OCI-LY1 (cell line): ENCODE data around the gene GCG.

Source experiments
- H2AFZ ChIP-seq: fragments of 200-600 bp; sonication (generic), shearing (Covaris generic); 2 replicates; pipeline ENCODE4 v1.6.0; 2014; ENCODE audit warnings: antibody characterized with exemption, mild to moderate bottlenecking, low read length
- H3F3A ChIP-seq: fragments of 200-600 bp; sonication (generic), shearing (Covaris generic); 2 replicates; pipeline ENCODE4 v1.6.0; 2014; ENCODE audit warnings: mild to moderate bottlenecking, antibody characterized with exemption, low read length, moderate library complexity; ENCODE audit not compliant: insufficient read depth
- H3K27ac ChIP-seq: fragments of 200-600 bp; sonication (generic); 2 replicates; pipeline ENCODE4 v1.5.1; 2014; ENCODE audit warnings: low read length, mixed run types, mild to moderate bottlenecking, low read depth; ENCODE audit not compliant: poor library complexity, severe bottlenecking
- H3K27me3 ChIP-seq: fragments of 200-600 bp; sonication (generic); 2 replicates; pipeline ENCODE4 v1.6.0; 2014; ENCODE audit warnings: antibody characterized with exemption, mild to moderate bottlenecking, low read length, moderate library complexity; ENCODE audit not compliant: insufficient read depth
- H3K36me3 ChIP-seq: fragments of 200-600 bp; sonication (generic); 2 replicates; pipeline ENCODE4 v1.6.1; 2014; ENCODE audit warnings: mild to moderate bottlenecking, antibody characterized with exemption, low read length, moderate library complexity, mixed read lengths; ENCODE audit not compliant: insufficient read depth
- H3K4me1 ChIP-seq: fragments of 200-600 bp; sonication (generic); 2 replicates; pipeline ENCODE4 v1.5.1; 2014; ENCODE audit warnings: mild to moderate bottlenecking, low read length, moderate library complexity; ENCODE audit not compliant: insufficient read depth, severe bottlenecking
- H3K4me2 ChIP-seq: fragments of 200-600 bp; sonication (generic), shearing (Covaris generic); 2 replicates; pipeline ENCODE4 v1.6.1; 2014; ENCODE audit warnings: low read length
- H3K4me3 ChIP-seq: fragments of 200-600 bp; sonication (generic); 2 replicates; pipeline ENCODE4 v1.5.1; 2014; ENCODE audit warnings: low read length, low read depth, mild to moderate bottlenecking, mixed read lengths; ENCODE audit not compliant: poor library complexity, severe bottlenecking
- H3K79me2 ChIP-seq: fragments of 200-600 bp; shearing (Covaris generic); 2 replicates; pipeline ENCODE4 v1.6.1; 2016; ENCODE audit warnings: mixed run types, low read length, mixed read lengths; ENCODE audit not compliant: insufficient read depth
- H3K9ac ChIP-seq: fragments of 200-600 bp; sonication (generic), shearing (Covaris generic); 2 replicates; pipeline ENCODE4 v1.6.1; 2014; ENCODE audit warnings: mild to moderate bottlenecking, low read length, mixed read lengths
- H3K9me2 ChIP-seq: fragments of 200-600 bp; sonication (generic), shearing (Covaris generic); 2 replicates; pipeline ENCODE4 v1.6.1; 2014; ENCODE audit warnings: low read depth, mild to moderate bottlenecking, low read length, mixed read lengths
- H3K9me3 ChIP-seq: fragments of 200-600 bp; shearing (Covaris generic); 2 replicates; pipeline ENCODE4 v1.6.1; 2014; ENCODE audit warnings: low read length, mixed read lengths
- H4K20me1 ChIP-seq: fragments of 200-600 bp; sonication (generic), shearing (Covaris generic); 2 replicates; pipeline ENCODE4 v1.6.0; 2016; ENCODE audit warnings: mild to moderate bottlenecking, low read length; ENCODE audit not compliant: insufficient read depth
- CTCF ChIP-seq: fragments of 200-600 bp; sonication (generic), shearing (Covaris generic); IDR thresholded peaks from 2 replicates; pipeline ENCODE4 v1.5.1; 2017; ENCODE audit warnings: mild to moderate bottlenecking, antibody characterized with exemption, low read length, moderate library complexity, mixed read lengths
- EZH2 ChIP-seq: fragments of 200-600 bp; sonication (generic), shearing (Covaris generic); IDR thresholded peaks from 2 replicates; pipeline ENCODE4 v1.8.0; 2017; ENCODE audit warnings: borderline replicate concordance, mixed run types, mild to moderate bottlenecking, antibody characterized with exemption, low read length, moderate library complexity, mixed read lengths

The GCG gene

GRCh38 chr2:162166745-162167144 lies 14.7 kb upstream of the GCG start:
- H3F3A ChIP-seq = no peaks in the 10 kb centered on the region
- no peak overlapping the region for H2AFZ ChIP-seq
- no peaks in the 10 kb centered on the region for H3K9me3 ChIP-seq
- H3K9ac ChIP-seq = no peak overlapping the region
- H3K79me2 ChIP-seq = no peaks in the 10 kb centered on the region
- no peaks in the 10 kb centered on the region for H3K9me2 ChIP-seq
- no peak overlapping the region for H3K27ac ChIP-seq
- H4K20me1 ChIP-seq = no peaks in the 10 kb centered on the region
- no peaks in the 10 kb centered on the region for H3K4me1 ChIP-seq
- no peaks in the 10 kb centered on the region for H3K27me3 ChIP-seq
- no peak overlapping the region for H3K4me2 ChIP-seq
- no peaks in the 10 kb centered on the region for H3K36me3 ChIP-seq
- TF ChIP-seq CTCF (no peak), EZH2 (no peak)
- no peak overlapping the region for H3K4me3 ChIP-seq

GRCh38 chr2:162166174-162166573 lies 14.1 kb upstream of the GCG start:
- no peak overlapping the region for H3K4me3 ChIP-seq
- H4K20me1 ChIP-seq = no peaks in the 10 kb centered on the region
- H3K9me2 ChIP-seq = no peaks in the 10 kb centered on the region
- no peaks in the 10 kb centered on the region for H3F3A ChIP-seq
- H3K27ac ChIP-seq = no peak overlapping the region
- H3K27me3 ChIP-seq = no peaks in the 10 kb centered on the region
- H3K4me2 ChIP-seq = no peak overlapping the region
- 0 out of 2 replicates have a peak overlapping the region, but pooled peaks have one; percentile 47 for H2AFZ ChIP-seq
- H3K36me3 ChIP-seq = no peaks in the 10 kb centered on the region
- H3K9ac ChIP-seq = no peak overlapping the region
- H3K9me3 ChIP-seq = no peaks in the 10 kb centered on the region
- no peaks in the 10 kb centered on the region for H3K79me2 ChIP-seq
- TF ChIP-seq EZH2 = no peak
- no peak for TF ChIP-seq CTCF
- H3K4me1 ChIP-seq = no peaks in the 10 kb centered on the region

- Histone ChIP-seq H3K4me3 (no peak overlapping the region), H3K9me2 (no peaks in the 10 kb centered on the region), H2AFZ (no peak overlapping the region), H3K9me3 (no peaks in the 10 kb centered on the region), H3K36me3 (no peaks in the 10 kb centered on the region), H3K79me2 (no peaks in the 10 kb centered on the region), H3F3A (no peaks in the 10 kb centered on the region), H3K27me3 (no peaks in the 10 kb centered on the region), H3K9ac (no peak overlapping the region), H3K4me1 (no peaks in the 10 kb centered on the region), H4K20me1 (no peaks in the 10 kb centered on the region), H3K4me2 (no peak overlapping the region), H3K27ac (no peak overlapping the region)
- TF ChIP-seq CTCF = no peak
- TF ChIP-seq EZH2 = no peak
These were observed 12.8 kb upstream of the GCG start for GRCh38 chr2:162164802-162165201.
